Activated CD4-positive, alpha-beta T cell treated with anti-CD3 and anti-CD28 coated beads, Interleukin-2, amount 10 ng/mL, durations not matched to agents 24 days and 14 days (primary cell): ENCODE results near the gene DRD3. TPM values are rescaled to one million over a fixed set of nuclear protein-coding genes. Genes with fewer than 3 reads are reported as not detected.

Source experiments
- DNase-seq: peaks from one replicate; pipeline ENCODE4 v3.0.0; 2022
- H3K27ac Mint-ChIP-seq: one replicate; pipeline ENCODE4 v1.8.0; 2022; ENCODE audit warnings: mild to moderate bottlenecking, mixed read lengths
- H3K27me3 Mint-ChIP-seq: one replicate; pipeline ENCODE4 v1.8.0; 2022; ENCODE audit warnings: mixed read lengths
- H3K36me3 Mint-ChIP-seq: one replicate; pipeline ENCODE4 v1.8.0; 2022; ENCODE audit warnings: low read depth, mild to moderate bottlenecking, mixed read lengths
- H3K4me1 Mint-ChIP-seq: one replicate; pipeline ENCODE4 v1.8.0; 2021; ENCODE audit warnings: mixed read lengths
- H3K4me3 Mint-ChIP-seq: one replicate; pipeline ENCODE4 v1.8.0; 2022; ENCODE audit warnings: mild to moderate bottlenecking, moderate library complexity, mixed read lengths
- H3K9me3 Mint-ChIP-seq: one replicate; pipeline ENCODE4 v1.8.0; 2021; ENCODE audit warnings: mixed read lengths
- intact Hi-C: fragments of 100-400 bp; cut with micrococcal nuclease; formaldehyde crosslinking; loops from one replicate; pipeline ENCODE4 v1.15.1; 2023
- total RNA-seq: library from RNA; stranded (reverse); gene quantifications from 2 replicates; pipeline ENCODE4 v1.2.3, GENCODE V29; 2022

Gene DRD3
- total RNA-seq, 1 donor from 2014 or later, result not detected

DNA sequence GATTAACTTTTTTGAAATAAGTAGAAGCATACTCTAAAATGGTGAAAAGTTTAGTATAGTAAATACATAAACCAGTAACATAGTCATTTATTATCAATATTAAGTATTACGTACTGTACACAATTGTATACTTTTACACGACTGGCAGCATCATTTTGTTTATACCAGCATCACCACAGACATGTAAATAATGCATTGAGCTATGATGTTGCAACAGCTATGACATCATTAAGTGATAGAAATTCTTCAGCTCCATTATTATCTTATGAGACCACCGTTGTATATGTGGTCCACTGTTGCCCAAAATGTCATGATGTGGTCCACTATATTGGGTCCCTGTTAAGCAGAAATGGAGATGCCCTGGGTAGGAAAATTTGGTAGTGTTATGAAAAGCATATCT is 51.3 kb downstream of the DRD3 start:
- H3K27me3 Mint-ChIP-seq, result no peaks in the 10 kb centered on the region
- no peak overlapping the region for H3K27ac Mint-ChIP-seq
- H3K4me1 Mint-ChIP-seq, result no peaks in the 10 kb centered on the region
- H3K9me3 Mint-ChIP-seq, result no peaks in the 10 kb centered on the region
- no peaks in the 10 kb centered on the region for H3K36me3 Mint-ChIP-seq
- DNase-seq, result no peak
- no peak overlapping the region for H3K4me3 Mint-ChIP-seq
- intact Hi-C loops, result no loop called here

GRCh38 chr3:114126461-114126860 is 52.4 kb downstream of the DRD3 start:
- Mint-ChIP-seq H3K27me3 (no peaks in the 10 kb centered on the region), H3K36me3 (no peaks in the 10 kb centered on the region), H3K4me3 (no peak overlapping the region), H3K9me3 (no peaks in the 10 kb centered on the region), H3K27ac (no peak overlapping the region), H3K4me1 (no peaks in the 10 kb centered on the region)
- DNase-seq, result no peak
- intact Hi-C loops, result no loop called here

- no peak for DNase-seq
- H3K9me3 Mint-ChIP-seq, result peaks cover 5% of the 10 kb centered on the region
- intact Hi-C loops, result no loop called here
- H3K4me1 Mint-ChIP-seq, result no peaks in the 10 kb centered on the region
- no peak overlapping the region for H3K4me3 Mint-ChIP-seq
- no peaks in the 10 kb centered on the region for H3K36me3 Mint-ChIP-seq
- no peaks in the 10 kb centered on the region for H3K27me3 Mint-ChIP-seq
- H3K27ac Mint-ChIP-seq, result no peak overlapping the region
These were observed 56.7 kb downstream of the DRD3 start for GRCh38 chr3:114122027-114122709.

DNA sequence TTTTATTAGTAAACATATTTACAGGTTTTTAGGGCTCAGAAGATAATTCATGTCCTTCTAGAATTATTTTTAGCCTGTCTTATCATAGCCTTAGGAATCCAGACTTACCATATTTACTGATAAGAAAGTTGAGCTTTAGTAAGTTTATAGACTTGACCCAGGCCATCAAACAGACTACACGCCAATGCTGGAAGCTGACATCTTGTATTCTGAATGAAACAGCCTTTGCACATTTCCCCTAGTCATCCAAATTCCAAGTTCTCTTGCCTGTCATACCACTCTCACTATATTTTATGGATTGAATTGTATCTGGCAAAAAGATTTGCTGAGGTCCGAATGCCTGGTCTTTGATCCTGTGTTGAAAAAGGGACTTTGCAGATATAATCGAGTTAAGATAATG is 58.6 kb downstream of the DRD3 start:
- Mint-ChIP-seq H3K27me3 (no peaks in the 10 kb centered on the region), H3K36me3 (no peaks in the 10 kb centered on the region), H3K4me3 (no peak overlapping the region), H3K4me1 (no peaks in the 10 kb centered on the region), H3K27ac (no peak overlapping the region), H3K9me3 (peaks cover 5% of the 10 kb centered on the region)
- DNase-seq, result no peak
- intact Hi-C loops, result no loop called here

GRCh38 chr3:114119776-114120175 is 59.1 kb downstream of the DRD3 start:
- Mint-ChIP-seq H3K9me3 (peaks cover 5% of the 10 kb centered on the region), H3K27ac (no peak overlapping the region), H3K27me3 (no peaks in the 10 kb centered on the region), H3K4me3 (no peak overlapping the region), H3K4me1 (no peaks in the 10 kb centered on the region), H3K36me3 (no peaks in the 10 kb centered on the region)
- DNase-seq, result no peak
- intact Hi-C loops, result no loop called here

GRCh38 chr3:114115143-114115542 is 63.7 kb downstream of the DRD3 start:
- no peaks in the 10 kb centered on the region for H3K36me3 Mint-ChIP-seq
- DNase-seq, result no peak
- H3K4me3 Mint-ChIP-seq, result no peak overlapping the region
- intact Hi-C loops, result no loop called here
- H3K27me3 Mint-ChIP-seq, result peaks cover 12% of the 10 kb centered on the region
- no peak overlapping the region for H3K27ac Mint-ChIP-seq
- H3K9me3 Mint-ChIP-seq, result peaks cover 5% of the 10 kb centered on the region
- no peaks in the 10 kb centered on the region for H3K4me1 Mint-ChIP-seq

GRCh38 chr3:114114719-114115118 is 64.1 kb downstream of the DRD3 start:
- Mint-ChIP-seq H3K36me3 (no peaks in the 10 kb centered on the region), H3K9me3 (peaks cover 5% of the 10 kb centered on the region), H3K27me3 (peaks cover 12% of the 10 kb centered on the region), H3K4me1 (no peaks in the 10 kb centered on the region), H3K27ac (no peak overlapping the region), H3K4me3 (no peak overlapping the region)
- intact Hi-C loops, result no loop called here
- DNase-seq, result no peak

DNA sequence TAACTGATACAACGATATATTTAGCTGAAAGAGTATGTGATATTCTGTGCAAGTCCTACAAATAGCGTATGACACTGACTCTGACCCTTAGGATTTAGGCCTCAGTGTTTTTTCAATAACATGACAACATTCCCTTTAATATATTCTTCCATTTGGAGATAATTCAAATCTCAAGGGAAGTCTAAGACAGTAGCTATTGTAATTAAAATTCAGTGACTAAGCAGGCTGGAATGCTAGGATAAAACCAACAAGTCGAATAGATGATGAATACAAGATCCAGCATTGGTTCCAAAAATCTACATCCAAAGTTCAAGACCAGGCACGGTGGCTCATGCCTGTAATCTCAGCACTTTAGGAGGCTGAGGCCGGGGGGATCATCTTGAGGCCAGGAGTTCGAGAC is 66.2 kb downstream of the DRD3 start:
- DNase-seq, result no peak
- Mint-ChIP-seq H3K4me1 (no peaks in the 10 kb centered on the region), H3K36me3 (no peaks in the 10 kb centered on the region), H3K27ac (no peak overlapping the region), H3K4me3 (no peak overlapping the region), H3K9me3 (no peaks in the 10 kb centered on the region), H3K27me3 (peaks cover 15% of the 10 kb centered on the region)
- intact Hi-C loops, result no loop called here

DNA sequence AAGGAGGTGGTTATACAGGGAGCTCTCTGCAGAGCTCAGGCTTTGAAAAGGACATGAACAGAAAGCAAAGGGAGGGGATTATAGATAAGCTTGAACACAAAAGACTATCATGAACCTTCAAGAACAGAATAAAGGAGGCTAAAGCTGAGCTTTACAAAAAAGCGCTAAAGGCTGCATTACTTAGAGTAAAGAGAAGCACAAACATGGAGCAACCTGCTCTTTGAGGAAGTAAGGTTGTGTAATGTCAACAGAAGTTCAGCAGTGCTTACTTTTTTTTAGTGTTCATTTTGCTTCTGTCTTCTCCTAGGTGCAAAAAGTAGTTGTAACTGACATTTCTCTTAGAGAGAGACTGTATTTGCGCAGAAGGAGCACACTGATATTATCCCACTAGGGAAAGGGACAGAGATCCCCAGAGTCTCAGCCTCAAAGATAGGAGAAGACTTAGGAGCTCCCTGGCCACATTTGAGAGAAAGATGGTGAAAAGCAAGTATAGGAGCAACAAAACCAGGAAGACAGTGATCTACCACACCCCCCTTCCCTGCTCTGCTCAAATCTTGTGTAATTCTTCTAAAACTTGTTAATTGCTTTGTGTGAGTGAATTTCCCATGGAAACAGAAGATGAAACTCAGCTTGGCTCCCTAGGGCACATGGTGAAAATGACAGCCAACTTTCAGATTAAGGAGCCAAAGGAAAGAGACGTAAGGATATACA is 67.6 kb downstream of the DRD3 start:
- no peaks in the 10 kb centered on the region for H3K36me3 Mint-ChIP-seq
- H3K27ac Mint-ChIP-seq, result no peak overlapping the region
- no peak for DNase-seq
- peaks cover 15% of the 10 kb centered on the region for H3K27me3 Mint-ChIP-seq
- no peak overlapping the region for H3K4me3 Mint-ChIP-seq
- H3K4me1 Mint-ChIP-seq, result no peaks in the 10 kb centered on the region
- H3K9me3 Mint-ChIP-seq, result no peaks in the 10 kb centered on the region
- intact Hi-C loops, result no loop called here

DNA sequence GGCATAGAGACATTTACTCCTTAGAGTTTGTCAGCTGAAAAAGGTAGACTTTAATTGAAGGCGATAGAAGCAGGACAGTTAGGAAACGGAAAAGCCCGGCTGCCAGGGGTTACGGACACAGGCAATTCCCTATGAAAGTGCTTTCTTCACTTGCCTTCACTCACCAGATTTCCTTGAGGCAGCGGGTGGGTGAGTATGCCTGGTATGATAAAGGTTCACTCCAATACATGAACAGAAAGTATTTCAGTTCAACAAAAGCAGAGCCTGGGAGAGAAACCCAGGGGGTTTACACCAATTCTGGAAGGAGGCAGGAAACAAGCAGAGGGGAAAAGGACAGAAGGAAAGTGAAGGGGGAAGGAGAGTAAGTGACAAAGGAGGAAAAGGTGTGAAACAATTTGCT is 68.4 kb downstream of the DRD3 start:
- H3K27me3 Mint-ChIP-seq, result peaks cover 15% of the 10 kb centered on the region
- no peaks in the 10 kb centered on the region for H3K9me3 Mint-ChIP-seq
- no peaks in the 10 kb centered on the region for H3K4me1 Mint-ChIP-seq
- intact Hi-C loops, result no loop called here
- no peak overlapping the region for H3K4me3 Mint-ChIP-seq
- DNase-seq, result no peak
- H3K27ac Mint-ChIP-seq, result no peak overlapping the region
- H3K36me3 Mint-ChIP-seq, result no peaks in the 10 kb centered on the region

DNA sequence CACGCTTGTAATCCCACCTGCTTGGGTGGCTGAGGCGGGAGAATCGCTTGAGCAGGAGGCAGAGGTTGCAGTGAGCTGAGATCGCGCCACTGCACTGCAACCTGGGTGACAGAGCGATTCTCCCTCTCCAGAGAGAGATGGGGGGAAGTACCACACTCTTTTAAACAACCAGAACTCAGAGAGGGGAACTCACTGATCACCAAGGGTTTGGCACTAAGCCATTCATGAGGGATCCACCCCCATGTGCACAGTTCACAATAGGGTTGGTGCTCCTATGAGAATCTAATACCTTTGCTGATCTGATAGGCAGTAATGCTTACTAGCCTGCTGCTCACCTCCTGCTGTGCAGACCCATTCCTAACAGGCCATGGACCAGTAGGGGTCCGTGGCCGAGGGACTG is 70.7 kb downstream of the DRD3 start:
- Mint-ChIP-seq H3K4me3 (no peak overlapping the region), H3K27me3 (peaks cover 15% of the 10 kb centered on the region), H3K36me3 (no peaks in the 10 kb centered on the region), H3K27ac (no peak overlapping the region), H3K9me3 (no peaks in the 10 kb centered on the region), H3K4me1 (no peaks in the 10 kb centered on the region)
- no peak for DNase-seq
- intact Hi-C loops, result no loop called here

GRCh38 chr3:114104414-114104813 is 74.4 kb downstream of the DRD3 start:
- H3K9me3 Mint-ChIP-seq, result no peaks in the 10 kb centered on the region
- intact Hi-C loops, result no loop called here
- DNase-seq, result no peak

DNA sequence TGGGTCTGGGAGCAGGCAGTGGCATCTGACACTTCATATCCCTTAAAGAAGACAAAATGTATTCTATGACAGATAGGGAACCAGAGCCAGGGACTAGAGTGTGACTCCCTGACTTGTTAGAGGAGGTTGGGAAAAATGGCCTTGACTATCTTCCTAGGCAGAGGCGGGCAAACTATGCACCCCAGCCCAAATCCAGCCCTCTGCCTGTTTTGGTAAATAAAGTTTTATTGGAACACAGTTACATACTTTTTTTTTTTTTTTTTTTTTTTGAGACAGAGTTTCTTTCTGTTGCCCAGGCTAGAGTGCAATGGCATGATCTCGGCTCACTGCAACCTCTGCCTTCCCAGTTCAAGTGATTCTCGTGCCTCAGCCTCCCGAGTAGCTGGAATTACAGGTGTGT is 75.0 kb downstream of the DRD3 start:
- Mint-ChIP-seq H3K27ac (no peak overlapping the region), H3K9me3 (no peaks in the 10 kb centered on the region), H3K36me3 (no peaks in the 10 kb centered on the region), H3K27me3 (peaks cover 11% of the 10 kb centered on the region), H3K4me3 (no peak overlapping the region), H3K4me1 (no peaks in the 10 kb centered on the region)
- intact Hi-C loops, result no loop called here
- DNase-seq, result no peak

More at GRCh38 chr3:114104414-114104813, 74.4 kb downstream of the DRD3 start:
- Mint-ChIP-seq H3K27me3 (peaks cover 12% of the 10 kb centered on the region), H3K4me3 (no peak overlapping the region), H3K4me1 (no peaks in the 10 kb centered on the region), H3K36me3 (no peaks in the 10 kb centered on the region), H3K27ac (no peak overlapping the region)

DNA sequence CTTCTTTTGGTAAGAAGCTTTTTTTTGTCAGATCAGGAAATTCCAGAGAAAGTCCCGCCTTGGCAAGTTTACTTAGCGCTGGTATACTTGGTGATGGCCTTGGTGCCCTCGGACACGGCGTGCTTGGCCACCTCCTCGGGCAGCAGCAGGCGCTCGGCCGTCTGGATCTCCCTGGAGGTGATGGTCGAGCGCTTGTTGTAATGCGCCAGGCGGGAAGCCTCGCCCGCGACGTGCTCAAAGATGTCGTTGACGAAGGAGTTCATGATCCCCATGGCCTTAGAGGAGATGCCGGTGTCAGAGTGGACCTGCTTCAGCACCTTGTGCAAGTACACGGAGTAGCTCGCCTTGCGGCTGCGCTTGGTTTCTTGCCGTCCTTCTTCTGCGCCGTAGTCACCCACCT is 75.7 kb downstream of the DRD3 start:
- H3K36me3 Mint-ChIP-seq, result no peaks in the 10 kb centered on the region

GRCh38 chr3:114101101-114101500 is 77.8 kb downstream of the DRD3 start:
- Mint-ChIP-seq H3K4me1 (no peaks in the 10 kb centered on the region), H3K9me3 (no peaks in the 10 kb centered on the region), H3K27ac (no peak overlapping the region), H3K36me3 (no peaks in the 10 kb centered on the region), H3K4me3 (no peak overlapping the region), H3K27me3 (peaks cover 16% of the 10 kb centered on the region)
- no peak for DNase-seq
- intact Hi-C loops, result no loop called here

More for the DNA sequence above, 75.7 kb downstream of the DRD3 start:
- Mint-ChIP-seq H3K27me3 (peaks cover 11% of the 10 kb centered on the region), H3K9me3 (no peaks in the 10 kb centered on the region), H3K4me1 (no peaks in the 10 kb centered on the region), H3K27ac (no peak overlapping the region), H3K4me3 (no peak overlapping the region)
- intact Hi-C loops, result no loop called here
- DNase-seq, result no peak
